C4-2B (cell line): ENCODE measurements around the gene RTN1.
A peak's percentile ranks its signal among the peaks of the same experiment; 100 is the strongest.

Experiments
- H3K27ac ChIP-seq: fragments of 450-650 bp; 2 replicates; pipeline ENCODE4 v1.5.1; 2017
- ZFX ChIP-seq: fragments of 450-650 bp; IDR thresholded peaks from 2 replicates; pipeline ENCODE4 v1.6.1; 2017
- TF ChIP-seq, protein P1 (sequence below): fragments of 450-650 bp; conservative IDR thresholded peaks from 2 replicates; pipeline ENCODE4 v1.5.1; 2017; ENCODE audit warnings: mild to moderate bottlenecking

The RTN1 gene

GRCh38 chr14:59871166-59871495 lies 555 bp upstream of the RTN1 start:
- no peak for TF ChIP-seq ZFX
- TF ChIP-seq, protein P1, sequence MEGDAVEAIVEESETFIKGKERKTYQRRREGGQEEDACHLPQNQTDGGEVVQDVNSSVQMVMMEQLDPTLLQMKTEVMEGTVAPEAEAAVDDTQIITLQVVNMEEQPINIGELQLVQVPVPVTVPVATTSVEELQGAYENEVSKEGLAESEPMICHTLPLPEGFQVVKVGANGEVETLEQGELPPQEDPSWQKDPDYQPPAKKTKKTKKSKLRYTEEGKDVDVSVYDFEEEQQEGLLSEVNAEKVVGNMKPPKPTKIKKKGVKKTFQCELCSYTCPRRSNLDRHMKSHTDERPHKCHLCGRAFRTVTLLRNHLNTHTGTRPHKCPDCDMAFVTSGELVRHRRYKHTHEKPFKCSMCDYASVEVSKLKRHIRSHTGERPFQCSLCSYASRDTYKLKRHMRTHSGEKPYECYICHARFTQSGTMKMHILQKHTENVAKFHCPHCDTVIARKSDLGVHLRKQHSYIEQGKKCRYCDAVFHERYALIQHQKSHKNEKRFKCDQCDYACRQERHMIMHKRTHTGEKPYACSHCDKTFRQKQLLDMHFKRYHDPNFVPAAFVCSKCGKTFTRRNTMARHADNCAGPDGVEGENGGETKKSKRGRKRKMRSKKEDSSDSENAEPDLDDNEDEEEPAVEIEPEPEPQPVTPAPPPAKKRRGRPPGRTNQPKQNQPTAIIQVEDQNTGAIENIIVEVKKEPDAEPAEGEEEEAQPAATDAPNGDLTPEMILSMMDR, result no peak

DNA sequence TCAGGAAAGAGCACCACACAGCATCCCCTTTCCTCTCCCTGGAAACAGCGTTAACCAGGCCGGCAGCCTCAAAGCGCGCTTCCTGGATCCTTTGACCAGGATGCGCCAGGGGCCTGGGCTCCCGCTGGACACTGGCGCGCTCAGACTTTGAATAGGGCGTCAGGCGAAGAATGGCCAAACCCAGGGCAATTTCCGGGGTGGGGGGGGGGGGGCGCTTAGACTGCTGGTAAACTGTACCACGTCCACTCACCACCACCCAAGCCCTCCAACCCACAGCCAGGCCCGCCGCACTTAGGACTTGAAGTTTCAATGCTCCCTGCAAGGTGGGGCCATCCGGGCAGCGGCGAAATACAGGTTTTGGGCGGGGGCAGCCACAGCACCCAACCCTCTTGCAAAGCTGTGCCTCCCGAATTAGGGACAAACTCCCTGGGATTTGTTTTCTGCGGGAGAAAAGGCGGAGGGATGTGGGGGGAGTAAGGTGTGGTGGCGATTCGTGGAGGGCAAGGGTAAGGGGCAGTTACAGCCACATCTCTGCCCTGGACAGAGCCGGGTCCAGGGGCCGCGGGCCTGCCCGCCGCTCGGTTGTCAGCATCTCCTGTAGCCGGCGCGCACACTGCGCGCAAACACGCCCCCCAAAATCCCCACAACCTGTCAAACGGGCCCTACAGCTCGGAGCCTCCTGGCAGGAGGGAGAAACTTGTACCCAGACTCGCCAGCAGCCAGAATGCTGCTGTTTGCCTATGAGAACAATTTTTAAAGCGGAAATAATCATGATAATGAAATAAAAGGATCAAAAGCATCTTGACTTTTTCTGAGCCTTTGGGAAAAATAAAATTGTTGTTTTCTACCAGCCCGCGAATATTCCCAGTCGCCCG lies 958 bp downstream of the RTN1 start:
- no peak overlapping the region for H3K27ac ChIP-seq
- no peak for TF ChIP-seq ZFX
- TF ChIP-seq, protein P1, result no peak

More at GRCh38 chr14:59871166-59871495, 555 bp upstream of the RTN1 start:
- H3K27ac ChIP-seq, result peak overlapping the region; percentile 15

GRCh38 chr14:59868021-59868420 lies 2.6 kb downstream of the RTN1 start:
- no peak overlapping the region for H3K27ac ChIP-seq
- TF ChIP-seq ZFX, result no peak
- TF ChIP-seq, protein P1, result no peak

DNA sequence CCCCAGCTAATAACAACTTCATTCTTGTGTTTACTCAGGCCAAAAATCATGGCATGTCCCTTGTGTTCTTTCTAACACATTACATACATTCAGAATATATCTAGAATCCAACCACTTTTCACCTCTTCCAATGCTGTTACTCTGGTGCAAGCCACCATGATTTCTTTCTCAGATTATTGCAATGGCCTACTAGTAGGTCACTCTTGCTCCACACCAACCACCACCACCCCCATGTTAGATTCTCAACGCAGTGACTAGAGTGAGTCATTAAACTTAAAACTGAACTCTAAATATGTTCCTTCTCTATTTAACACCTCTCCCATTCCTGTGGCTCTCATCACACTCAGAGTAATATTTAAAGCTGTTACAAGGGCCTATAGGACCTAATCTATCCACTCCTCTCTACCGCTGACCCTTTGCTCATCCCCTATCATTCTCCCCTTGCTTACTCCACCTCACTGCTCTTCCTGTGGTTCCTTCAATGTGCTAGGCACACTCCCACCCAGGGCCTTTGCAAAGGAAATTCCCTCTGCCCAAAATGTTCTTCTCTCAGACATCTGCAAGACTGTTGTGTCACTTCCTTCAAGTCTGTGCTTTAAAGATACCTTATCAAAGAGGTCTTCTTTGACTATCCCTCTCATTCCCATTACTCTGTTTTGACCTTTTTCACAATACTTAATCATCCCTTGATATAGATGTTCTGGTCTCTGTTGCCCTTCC lies 6.6 kb downstream of the RTN1 start:
- H3K27ac ChIP-seq, result no peak overlapping the region
- TF ChIP-seq ZFX, result no peak
- TF ChIP-seq, protein P1, result no peak

DNA sequence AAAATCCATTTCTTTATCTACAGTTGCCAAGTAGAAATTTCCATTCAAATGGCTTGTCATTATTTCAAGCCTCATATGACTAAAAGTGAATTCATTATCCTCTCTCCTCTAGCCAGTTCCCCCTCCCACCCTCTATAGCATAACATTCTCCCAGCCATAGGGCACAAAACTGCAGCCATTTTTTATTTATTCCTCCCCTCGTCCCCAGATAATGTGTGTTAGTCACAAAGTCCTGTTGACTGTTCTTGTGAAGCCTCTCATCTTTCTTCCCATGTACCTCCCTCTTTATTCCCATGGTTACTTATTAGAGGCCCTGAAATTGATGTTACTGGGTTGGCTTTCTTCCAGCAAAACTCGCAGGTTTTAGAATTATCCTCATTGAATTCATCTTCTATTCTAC lies 13.2 kb downstream of the RTN1 start:
- no peak overlapping the region for H3K27ac ChIP-seq
- TF ChIP-seq, protein P1, result no peak
- TF ChIP-seq ZFX, result no peak

GRCh38 chr14:59852350-59852749 lies 18.2 kb downstream of the RTN1 start:
- TF ChIP-seq, protein P1, result no peak
- no peak for TF ChIP-seq ZFX
- no peak overlapping the region for H3K27ac ChIP-seq

GRCh38 chr14:59850458-59850857 lies 20.1 kb downstream of the RTN1 start:
- TF ChIP-seq, protein P1, result no peak
- TF ChIP-seq ZFX, result no peak

More at GRCh38 chr14:59850458-59850857, 20.1 kb downstream of the RTN1 start:
- H3K27ac ChIP-seq, result no peak overlapping the region
